Raji (cell line): ENCODE data around the gene PBX3.
A peak's percentile ranks its signal among the peaks of the same experiment; 100 is the strongest.

ENCODE experiments used
- POLR2A ChIP-seq: IDR thresholded peaks from 2 replicates; pipeline ENCODE4 v1.6.1; 2011; ENCODE audit warnings: low read depth, low read length, control low read depth; ENCODE audit not compliant: insufficient read depth

PBX3 gene

DNA sequence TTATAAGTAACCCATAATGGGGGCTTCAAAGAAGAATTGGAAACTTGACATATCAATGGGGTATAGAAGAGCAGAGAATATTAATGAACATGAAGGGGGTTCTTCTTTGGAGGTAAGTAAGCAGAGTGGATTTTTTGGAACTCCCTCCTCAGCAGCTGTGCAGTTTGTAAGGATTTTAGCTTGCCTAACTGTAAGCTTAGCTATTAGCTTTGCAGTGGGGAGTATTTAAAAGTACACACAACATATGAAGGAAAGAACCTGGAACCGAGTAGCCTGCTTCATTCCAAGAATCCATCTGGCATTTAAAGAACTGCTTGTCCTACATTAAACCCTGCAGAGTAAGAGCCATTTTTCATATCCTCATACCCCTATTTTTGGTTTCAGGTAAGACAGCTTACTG lies 2.2 kb upstream of the PBX3 start:
- TF ChIP-seq POLR2A = no peak

DNA sequence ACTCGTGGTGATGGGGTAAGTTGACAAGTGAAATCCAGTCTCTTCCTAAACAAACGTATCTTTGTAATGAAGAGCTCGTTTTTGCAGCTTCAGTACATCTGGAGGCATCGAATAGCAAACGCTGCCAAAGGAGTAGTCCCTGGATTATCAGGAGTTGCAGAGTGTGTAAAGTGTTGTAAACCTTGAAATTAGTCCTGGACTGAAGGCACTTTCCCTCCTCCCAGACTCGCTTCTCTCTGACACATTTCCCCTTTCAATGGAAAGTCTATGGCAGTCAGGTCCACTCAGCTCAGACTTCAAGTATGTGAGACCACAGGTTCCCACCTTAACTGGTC lies 1.5 kb upstream of the PBX3 start:
- TF ChIP-seq POLR2A = no peak

DNA sequence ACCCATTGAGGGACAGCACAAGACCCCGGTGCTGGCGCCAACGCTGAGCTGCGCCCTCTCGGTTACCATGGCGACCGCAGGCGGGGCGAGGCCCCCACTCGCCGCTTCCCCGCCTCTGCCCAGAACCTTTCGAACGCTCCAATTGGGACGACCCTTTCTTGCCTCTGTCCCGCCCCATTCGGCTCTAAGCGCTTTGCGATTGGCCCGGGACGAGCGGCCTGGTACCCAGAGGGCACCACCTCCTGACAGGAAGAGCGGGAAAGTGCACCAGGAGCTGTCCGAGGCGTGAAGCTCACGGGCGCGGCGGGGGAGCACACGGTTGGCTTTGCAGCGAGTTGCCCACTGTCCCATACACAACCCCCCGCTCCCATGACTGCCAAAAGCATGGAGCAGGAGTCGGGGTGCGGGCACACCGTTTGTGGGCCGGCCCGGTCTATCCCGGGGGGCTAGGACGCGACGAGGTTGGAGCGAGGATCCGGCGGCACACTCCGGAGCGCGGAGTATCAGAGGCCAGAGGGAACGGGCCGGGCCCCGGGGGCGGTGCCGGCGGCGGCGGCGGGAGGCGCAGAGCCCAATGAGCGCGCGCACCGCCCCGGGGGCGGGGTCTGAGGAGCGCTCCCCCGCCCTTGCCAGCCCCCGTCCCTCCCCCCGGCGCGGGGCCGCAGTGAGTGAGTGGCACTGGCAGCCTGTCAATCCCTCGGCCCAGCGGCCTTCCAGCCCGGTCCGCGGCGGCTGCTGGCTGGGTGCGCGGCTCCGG lies 978 bp upstream of the PBX3 start:
- peak; percentile 85 for TF ChIP-seq POLR2A

DNA sequence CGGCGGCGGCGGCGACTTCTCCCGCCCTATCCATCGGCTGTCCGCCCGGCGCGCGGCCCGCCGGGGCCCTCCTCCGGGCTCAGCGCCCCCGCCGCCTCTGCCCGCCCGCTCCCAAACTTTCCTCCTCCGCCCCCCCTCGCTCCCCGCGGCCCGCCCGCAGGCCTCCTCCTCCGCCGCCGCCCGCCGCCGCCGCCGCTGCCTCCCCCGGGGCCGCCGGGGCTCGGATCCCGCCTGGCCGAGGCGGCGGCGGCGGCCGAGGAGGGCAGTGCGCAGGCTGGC lies 460 bp upstream of the PBX3 start:
- TF ChIP-seq POLR2A = no peak

DNA sequence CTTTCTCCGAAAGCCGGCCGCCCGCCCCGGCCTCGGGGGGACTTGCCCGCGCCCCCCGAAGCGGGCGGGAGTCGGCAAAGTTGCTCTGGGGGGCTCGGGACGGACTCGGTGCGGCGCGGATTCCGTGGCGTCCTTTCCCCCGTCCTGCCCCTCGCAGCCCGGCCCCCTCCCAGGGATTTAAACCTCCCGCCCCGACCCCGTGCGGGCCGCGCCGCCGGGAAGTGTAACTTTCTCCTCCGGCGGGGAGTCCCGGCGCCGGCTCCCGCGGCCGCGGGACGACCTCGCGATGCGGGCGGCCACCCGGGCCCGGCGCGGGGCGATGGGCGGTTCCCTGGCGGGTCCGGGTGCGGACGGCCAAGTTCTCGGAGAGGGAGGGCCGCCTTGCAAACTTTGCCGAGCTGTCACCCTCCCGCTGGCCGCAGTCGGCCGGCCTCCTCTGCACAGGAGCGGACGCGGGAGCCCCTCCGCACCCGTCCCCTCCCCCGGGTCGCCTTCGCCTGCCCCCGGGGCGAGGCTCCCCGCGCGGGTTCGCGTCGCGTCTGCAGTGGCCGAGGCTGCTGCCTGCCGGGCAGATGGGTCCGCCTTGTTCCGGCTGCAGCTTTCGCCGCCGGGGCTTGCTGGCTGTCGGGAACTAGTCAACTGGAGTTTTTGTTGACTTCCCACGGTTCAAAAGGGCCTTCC lies 732 bp downstream of the PBX3 start:
- TF ChIP-seq POLR2A = no peak

DNA sequence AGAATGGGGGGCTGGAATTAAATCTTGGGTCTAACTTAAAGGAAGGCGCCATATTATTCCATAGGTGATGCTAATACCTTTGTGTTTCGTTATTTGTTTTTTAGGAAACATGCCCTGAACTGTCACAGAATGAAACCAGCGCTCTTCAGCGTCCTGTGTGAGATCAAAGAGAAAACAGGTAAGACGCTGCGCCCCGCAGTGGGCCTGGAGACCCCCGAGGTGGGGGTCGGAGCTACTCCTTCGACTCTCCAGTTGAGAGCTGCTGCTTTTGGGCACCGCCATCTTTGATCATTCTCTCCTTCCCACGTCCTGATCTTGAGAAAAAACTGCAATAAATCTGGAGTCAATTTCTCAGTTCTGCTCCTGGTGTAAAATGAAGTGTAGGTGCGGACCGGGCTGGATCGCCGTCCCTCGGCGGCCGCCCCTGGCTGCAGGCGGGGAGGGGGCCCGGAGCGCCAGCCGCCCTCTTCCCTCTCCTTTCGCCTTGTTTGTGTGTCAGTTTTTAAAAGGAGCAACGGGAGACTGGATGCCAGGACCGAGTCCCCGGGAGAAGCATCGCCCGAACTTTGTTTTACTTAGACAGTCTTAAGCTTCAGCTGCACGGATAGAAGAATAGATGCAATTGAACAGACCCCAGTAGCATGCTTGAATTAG lies 1.4 kb downstream of the PBX3 start:
- TF ChIP-seq POLR2A = no peak

DNA sequence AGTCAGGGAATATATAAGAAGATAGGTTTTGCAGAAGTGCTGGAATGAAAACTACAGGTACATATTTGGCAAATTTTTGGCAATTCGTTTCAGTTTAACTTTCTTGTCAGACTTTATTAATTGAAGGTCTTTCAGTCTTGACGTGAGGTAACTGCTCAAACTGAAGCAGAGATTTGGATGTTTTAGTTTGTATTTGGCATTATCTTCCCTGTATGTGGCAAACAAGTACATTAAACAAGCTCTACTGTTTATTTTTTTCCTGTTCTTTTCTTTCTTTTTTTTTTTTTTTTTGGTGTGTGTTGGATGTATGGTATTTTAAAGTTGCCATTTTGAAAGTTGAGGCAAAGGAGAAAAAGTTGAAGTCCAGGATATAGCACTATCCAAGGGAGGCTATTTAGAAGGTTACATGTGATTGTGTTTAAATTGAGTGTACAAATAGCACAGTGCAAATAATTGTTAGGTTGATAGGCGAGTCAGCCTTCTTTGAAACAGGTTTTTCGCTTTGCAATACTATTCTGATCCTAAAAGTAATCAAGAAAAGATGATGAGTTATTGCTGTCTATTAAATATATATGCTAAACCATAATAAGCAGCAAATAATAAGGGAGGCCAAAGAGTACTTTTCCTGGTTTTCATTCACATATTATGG lies 2.2 kb downstream of the PBX3 start:
- TF ChIP-seq POLR2A = no peak

DNA sequence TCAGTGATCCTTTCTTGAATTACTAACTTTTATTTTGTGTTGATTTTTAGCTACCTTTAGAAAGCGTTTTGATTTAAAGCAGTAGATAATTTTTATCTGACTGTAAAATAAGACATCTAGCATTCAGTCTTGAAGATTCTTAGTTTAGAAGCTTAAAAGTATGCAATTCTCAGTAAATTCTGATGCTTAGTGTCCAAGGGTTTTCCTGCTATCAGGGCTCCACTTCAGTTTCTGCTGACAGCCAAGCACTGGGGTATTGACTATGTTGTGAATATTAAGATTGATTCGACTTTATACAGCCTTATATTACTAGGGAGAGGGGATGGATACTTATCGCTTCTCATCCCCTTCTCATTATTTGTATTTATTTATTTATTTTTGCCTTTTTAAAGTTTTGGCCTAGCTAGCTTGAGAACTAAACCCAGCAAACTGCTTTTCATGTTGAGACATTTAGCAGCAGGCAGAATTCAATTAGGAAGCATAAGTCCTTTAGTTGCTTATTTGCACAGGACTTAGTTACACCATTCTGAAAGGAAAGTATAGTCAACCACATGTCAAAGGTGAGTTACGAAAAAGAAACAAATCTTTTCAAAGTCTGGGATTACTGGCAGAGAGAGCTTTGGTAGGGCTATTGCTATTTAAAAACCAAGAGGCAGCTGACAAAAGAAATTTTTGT lies 2.9 kb downstream of the PBX3 start:
- no peak for TF ChIP-seq POLR2A

DNA sequence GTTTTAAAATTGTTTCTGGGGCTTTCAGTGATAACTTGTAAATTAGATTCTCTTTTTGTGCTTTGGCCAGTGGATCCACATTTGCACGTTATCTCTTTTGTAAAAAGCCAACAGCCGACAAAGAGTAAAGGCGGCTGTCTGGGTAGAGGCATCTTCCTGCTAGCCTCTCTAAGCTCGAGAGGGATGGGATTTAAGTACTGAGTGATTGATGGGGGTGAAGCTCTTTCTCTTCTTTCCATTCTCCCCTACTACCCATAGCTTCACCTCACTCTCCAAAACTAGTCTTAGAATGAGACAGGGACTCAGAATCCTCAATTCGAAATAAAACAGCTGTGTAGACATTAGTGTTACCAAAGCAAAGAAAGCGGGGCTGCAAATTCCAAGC lies 3.4 kb downstream of the PBX3 start:
- TF ChIP-seq POLR2A = no peak

DNA sequence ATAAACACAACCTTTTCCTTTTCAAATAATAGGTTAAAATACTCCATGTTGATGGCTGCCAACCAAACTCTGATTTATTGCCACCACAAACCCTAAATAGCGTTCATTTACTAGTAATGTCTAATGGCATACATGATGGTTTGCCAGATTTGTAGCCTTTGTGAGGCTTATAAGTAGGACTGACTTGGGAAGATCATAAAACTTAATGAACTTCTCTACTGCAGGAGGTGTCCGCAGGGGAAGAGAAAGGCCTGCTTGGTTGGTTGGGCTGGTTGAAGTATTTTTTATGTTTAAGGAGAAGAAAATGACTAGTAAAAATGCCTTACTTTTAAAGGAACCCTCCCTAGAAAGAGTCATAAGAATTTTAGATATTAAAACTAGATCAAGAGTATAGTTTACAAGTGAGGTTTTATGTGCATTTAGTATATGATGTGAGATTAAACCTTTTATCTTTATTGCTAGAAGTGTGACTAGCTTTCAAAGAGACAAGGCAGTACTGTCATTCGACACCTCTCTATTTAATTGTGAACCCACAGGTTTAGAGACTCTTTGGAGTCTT lies 5.0 kb downstream of the PBX3 start:
- TF ChIP-seq POLR2A = no peak

DNA sequence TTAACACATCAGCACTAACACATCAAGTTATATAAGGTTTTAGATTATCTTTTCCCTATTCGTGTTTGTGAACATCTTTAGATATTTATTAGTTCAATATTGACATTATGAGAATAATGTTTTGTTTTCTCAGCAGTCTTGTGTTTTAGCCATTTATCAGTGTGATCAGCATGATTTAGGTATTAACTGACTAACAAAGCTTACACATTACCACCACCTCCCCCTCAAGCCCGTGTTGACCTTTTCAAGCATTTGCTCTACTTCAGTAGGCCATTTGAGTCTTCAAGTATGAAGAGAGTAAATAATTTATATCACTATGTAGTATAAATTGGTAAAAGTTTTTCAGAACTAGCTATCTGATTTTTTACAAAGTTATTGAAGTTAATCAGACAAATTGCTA lies 6.9 kb downstream of the PBX3 start:
- no peak for TF ChIP-seq POLR2A

DNA sequence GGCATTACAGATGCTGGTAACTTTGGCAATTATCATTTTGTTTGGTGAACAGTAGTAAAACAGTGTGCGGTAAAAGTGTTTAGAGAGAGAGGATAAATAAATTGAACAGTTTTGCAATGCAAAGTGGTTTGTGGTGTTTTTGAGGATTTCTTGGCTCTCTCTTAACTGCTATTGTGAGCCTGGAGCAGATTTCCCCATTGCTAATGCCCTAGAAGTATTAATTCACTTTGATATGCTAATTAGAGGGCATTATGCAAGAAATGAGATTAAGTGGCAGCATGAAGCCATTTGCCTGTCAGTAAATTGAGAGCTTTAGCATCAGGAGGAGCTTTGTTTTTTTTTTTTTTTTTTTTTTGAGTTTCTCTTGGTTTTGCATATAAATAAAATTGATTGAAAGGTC lies 8.2 kb downstream of the PBX3 start:
- no peak for TF ChIP-seq POLR2A

DNA sequence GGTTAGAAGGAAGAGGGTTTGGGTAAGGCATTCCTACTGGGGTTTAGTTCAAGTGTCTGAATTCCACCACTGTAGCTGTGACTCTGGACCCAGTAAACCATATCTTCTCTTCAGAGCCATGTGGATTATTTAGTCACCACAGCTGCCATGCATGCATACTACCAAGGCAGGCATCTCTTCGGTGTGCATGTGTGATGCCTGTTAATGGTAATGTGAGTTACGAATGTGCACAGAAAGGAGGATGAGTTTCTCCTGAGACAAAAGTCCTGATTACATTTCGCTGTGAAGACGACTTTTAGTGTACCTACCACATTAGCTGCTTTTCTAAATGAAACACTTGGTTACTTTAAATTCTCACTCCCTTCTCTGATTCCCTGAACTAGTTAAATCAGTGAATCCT lies 9.3 kb downstream of the PBX3 start:
- no peak for TF ChIP-seq POLR2A

DNA sequence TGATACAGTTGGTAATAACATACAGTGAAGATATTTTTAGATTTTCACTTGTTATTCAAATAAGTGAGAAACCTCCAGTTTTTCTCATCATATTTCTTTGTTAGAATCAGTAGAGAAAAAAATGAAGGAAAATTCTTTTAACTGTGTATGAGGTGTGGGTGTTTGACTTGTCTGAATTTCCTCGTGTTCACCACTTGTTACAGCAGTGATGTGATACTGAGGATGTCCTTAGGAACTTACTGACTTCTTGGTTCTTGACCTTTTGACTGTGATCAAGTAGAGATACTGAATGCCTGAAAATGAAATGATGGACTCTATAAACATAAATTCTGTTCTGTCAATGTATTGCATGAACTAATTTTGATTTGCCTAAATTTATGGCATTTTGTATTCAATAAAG lies 10.7 kb downstream of the PBX3 start:
- no peak for TF ChIP-seq POLR2A

DNA sequence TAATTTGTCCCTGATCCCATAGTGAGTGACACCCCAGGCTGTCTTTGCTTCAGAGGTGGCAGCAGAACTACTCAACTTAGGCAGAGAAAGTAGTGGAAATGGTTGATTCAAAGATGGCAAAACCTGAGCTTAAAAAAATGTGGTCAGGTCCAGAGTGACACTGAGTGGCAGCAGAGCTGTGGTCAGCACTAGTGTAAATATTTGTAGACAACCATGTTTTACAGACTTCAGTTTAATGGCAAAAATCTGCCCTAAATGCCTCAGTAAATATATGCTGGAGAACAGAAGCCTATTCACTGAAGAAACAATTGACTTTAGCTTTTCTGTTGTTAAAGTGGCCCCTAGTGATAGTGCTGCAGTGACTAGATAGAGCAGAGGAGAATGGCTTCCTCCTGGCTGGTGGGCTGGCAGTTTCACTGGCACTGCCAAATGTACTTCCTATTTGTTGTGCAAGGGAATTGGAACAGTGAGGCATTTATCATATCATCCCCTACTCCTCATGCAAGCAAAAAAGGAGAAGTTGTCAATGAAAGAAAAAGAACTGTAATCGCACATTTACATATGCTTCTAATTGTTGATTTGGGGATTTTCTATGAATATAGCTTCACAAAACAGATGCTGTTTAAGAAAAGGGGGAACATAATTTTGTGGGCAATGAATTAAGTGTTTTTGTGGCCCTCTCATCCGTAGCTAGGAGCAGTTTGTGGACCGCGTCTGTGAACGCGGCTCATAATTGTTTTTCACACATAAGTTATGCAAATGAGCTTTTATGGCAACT lies 12.0 kb downstream of the PBX3 start:
- no peak for TF ChIP-seq POLR2A

DNA sequence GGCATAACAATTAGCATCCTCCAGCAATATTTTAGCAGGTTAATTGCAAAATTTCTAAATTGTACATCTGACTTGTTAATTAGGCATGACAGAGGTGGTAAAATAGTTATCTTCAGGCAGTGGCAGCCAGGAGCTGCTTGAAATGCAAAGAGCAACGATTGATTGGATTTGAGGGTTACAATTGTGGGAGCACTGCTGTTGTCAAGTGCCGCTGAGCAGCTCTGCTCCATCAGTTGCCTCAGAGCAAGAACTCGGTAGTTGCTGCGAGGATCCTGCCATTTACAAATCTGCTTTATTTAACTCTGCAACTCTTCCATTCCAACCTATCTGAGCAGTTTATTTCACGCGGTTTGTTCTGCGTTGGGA lies 12.6 kb downstream of the PBX3 start:
- TF ChIP-seq POLR2A = no peak
